NCI-H748 (cell line): Measurements from ENCODE around the gene NUAK2.
A peak's percentile ranks its signal among the peaks of the same experiment; 100 is the strongest.
"Not testable (repeated sequence)": the region's sequence is repeated elsewhere in the genome, so short reads cannot be mapped to it uniquely, and the experiment has no call there.

Source experiments
- DNase-seq: peaks from one replicate; lab custom pipeline; 2025; ENCODE audit not compliant: unreplicated experiment; lab: John Stamatoyannopoulos, UW

The NUAK2 gene

DNA sequence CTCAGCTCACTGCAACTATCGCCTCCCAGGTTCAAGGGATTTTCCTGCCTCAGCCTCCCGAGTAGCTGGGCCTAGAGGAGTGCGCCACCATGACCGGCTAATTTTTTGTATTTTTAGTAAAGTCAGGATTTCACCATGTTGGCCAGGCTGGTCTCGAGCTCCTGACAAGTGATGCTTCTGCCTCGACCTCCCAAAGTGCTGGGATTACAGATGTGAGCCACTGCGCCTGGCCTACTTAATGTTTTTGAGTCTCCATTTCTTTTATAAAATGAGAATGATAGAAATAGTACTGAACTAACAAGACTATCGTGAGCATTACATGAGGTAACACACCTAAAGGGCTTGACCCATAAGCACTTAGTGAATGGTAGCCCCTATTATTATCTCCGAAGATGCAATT lies 21.4 kb downstream of the NUAK2 start:
- DNase-seq, result no peak

DNA sequence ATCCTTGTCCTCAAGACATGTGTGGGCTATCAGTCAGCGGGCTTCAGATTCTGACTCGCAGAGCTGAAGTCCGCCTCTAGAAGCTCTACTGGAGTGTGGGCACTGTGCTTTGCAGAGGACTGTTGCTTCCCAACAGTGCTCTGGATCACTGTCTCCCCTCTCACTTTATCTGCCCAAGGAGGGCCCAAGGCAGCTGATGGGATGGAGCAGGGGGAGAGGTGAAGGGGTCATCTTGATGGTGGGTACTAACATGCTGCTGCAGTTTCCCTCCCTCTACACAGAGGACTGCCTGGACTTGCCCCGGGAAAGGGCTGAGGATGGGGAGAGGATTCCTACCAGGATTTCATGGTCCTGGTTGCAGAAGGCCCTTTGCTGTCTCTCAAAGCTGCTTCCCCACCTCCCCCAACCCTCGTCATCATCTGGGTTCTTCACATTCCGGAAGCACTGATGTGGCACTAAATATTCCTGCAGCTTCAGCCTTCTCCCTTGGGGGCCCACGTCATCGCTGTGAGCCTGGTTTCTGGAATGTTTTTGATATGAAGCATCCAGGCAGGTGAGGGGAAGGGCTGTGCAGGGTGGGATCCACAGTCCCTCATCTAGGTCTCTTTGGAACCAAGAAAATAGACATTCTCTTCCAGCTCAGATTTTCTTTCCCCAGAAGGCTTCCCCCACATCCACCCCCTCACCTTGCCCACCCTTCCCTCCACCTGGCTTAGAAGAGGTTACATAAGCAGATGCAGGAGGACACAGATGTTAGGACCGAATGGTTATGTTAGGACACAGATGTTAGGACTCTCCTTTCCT lies 23.2 kb downstream of the NUAK2 start:
- DNase-seq, result no peak

DNA sequence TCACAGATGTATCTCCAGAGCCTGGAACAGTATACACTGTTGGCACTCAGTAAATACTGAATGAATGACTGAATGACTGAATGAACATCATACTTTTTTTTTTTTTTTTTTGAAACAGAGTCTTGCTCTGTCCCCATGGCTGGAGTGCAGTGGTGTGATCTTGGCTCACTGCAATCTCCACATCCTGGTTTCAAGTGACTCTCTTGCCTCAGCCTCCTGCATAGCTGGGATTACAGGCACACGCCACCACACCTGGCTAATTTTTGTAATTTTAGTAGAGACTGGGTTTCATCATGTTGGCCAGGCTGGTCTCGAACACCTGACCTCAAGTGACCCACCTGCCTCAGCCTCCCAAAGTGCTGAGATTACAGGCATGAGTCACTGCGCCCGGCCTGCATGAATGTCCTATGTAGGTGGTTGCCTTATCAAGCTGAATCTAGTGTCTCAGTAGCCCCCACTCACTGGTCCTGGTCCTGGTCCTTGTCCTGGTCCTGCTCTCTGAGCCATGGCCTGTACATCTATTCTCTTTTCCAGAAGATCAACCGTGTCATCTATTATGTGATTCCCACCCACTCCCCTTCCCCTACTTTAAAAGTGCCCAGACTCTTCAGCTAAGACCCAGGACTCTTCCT lies 23.9 kb downstream of the NUAK2 start:
- DNase-seq, result not testable (repeated sequence)

DNA sequence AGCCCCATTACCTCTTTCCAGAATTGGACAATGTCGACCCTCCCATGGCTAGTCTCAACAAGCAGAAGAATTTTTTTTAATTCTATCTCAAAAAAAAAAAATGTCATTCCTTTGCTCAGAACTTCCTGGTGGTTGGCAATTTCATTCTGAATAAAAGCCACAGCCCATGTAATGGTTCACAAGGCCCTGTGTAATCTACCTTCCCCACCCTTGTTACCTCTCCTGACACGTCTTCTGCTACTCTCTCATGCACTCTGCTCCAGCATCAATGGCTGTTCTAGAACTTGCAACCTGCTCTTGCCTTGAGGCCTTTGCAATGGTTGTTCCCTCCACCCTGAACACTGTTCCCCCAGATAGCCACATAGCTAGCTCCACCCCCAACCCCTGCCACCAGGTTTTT lies 25.4 kb downstream of the NUAK2 start:
- no peak for DNase-seq

DNA sequence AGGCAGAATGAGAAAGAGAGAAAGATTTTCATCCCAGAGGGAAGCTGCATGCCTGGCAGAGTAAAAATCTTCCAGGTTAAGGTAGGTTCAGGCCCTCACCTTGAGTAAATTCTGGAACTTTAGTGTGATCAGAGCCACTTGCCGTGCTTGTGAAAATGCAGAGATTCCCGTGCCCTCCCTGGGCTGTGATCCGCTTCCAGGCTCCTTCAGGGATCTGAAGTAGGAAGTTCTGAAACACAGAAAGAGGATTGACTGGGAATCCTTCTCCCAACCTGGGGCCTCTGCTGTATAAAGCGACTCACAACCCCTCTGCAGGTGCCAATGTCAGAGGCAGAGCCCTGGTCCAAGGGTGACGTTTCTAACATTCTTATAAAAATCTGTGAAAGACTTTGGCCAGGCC lies 26.6 kb downstream of the NUAK2 start:
- no peak for DNase-seq

DNA sequence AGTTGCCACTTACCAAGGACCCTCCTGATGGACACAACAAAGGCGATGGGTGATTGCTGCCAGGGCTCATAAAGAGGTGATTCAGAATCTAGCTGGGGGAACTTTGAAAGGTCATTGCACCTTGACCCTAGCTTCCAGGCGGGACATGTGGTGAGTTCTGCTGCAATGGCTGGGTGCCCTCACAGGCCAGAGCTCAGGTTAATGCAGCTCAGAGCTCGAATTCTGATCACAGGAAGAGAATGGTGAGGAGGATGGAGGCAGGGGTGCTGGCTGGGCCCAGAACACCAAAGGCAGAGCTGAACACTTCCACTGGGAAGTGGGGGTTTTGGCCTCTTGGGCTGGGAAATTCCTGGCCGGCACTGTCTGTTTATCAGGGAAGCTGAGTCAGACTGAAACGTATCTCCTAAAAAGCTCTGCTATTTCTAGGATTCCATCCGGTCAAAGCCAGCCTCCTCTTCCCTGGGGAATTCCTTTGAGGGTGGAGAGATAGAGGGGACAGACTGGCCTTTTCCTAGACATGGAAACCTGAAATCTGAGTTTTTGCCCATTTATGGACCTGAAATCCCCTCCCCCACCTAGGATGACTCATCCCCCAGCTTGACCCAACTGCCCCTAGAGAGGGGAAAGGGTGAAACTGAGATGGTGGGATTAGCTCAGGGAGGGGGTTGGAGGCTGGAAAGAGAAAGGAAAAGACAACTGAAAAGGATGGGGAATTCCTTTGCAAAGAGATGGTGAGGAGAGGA lies 27.2 kb downstream of the NUAK2 start:
- DNase-seq, result no peak

DNA sequence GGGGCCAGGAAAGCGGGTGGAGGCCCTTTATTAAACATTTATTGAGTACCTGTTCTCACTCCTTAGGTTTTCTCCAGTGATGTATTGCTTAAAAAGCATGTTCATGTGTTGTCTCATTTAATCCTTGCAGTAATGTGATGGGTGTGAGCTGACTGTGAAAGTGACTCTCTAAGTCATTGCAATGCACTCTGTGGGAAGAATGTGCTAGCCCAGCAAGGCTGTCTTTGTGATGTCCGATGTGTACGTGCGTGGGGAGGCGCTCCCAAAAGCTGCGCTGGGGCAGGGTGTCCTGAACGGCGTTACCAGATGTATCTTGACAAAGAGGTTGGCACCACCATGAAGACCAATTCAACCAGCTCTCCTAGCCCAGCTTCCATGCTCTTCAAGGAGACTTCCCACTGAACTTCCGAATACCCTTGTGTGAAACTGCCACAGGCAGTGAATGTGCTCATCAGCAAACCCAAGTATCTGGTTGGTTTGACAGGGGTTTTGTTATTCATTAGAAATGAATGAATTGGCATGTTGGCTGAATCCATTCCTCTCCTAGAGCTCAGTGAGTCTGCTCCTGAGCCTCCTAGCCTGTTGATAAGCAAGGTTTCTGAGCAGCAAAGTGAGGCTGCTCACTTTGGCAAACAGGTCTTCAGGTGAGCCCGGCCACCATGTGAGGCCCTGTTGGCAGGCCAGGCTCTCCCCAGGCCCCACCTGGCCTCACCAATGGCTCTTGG lies 28.0 kb downstream of the NUAK2 start:
- no peak for DNase-seq

DNA sequence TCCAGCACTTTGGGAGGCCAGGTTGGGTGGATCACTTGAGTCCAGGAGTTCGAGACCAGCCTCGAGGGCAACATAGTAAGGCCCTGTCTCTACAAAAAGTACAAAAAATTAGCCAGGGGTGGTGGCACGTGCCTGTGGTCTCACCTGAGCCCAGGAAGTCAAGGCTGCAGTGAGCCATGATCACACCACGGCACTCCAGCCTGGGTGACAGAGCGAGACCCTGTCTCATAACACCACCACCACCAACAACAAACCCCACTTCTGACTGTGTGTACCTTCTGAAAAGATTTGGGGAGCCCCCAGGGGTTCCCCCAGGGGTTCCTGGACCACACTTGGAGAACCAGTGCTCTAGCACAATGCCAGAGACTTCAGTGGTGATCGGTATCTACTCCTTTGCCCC lies 29.9 kb downstream of the NUAK2 start:
- no peak for DNase-seq

DNA sequence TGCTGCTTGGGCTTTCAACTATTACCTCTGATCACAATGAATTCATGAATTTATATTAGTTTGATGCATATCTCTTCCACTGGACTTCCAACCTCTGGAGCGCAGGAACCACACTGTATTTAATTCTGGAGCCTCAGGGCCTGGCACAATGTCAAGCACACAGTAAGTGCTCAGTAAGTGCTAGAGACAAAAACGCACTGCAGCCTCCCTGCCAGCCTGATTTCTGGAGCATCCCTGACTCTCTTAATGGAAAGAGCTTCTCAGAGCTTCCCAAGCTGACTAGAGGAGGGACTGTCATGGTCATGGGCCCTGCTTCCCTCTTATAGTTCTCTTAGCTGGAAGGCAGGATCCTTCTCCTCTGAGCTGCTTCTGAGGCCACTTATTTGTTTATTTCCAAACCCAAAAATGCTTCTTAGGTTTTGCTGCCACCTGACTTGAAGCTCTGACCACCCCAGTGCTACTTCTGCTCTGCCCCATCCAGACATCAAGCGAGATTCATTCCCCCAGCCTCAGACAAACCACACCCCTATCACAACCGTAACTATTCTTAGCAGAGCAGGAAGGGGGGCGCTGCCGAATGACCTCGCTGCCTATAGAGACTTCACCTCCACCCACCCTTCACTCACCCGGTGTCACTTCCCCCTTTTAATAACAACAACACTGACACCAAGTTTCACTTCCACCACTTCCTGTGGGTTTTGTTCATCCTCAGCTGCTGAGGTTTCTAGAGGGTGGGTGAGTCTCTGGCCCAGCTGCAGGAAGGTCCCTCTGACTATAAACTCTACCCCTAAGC lies 33.6 kb downstream of the NUAK2 start:
- no peak for DNase-seq

DNA sequence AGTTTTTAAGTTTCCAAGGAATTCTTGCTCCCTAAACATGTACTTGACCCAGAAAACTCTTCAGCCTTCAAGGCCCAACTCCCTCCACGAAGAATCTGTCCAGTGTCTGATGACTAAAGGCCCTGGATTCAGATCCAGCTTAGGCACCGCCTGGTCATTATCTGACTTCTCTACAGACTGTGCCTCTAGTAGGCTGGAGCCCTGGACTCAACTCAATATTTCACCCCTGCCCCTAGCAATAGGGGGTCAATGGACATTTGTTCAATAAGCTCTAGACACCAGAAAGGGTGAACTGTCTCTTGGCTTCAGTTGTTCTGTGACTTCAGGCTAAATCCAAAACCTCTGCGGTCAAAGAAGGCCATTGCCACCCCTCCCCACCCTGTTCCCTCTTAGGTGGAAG lies 34.5 kb downstream of the NUAK2 start:
- no peak for DNase-seq

DNA sequence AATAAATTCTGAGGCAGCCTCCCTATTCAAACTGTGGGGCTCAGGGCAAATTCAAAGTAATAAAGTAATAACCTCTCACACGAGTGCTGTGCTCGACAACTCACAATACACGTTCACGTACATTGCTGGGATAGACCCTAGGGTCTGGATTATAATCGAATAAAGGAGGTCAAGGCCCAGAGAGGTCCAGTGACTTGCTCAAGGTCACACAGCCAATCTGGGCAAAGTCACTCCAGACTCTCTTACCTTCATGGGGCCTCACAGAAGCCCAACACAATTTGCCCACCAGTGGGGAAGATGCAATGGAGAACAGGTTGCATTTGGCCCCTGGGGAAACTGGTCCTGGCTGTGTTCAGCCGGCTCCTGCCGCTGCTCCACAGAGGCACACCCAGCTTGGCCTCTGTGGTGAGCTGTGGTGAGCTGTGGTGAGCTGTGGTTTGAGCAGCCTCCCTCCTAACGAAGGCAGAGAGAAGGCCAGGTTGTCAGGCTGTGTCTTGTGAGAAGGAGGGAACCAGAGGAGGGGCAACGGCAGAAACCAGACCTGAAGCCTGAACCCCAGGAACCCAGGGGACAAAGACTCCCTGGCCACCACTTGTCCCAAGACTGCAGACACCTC lies 35.1 kb downstream of the NUAK2 start:
- DNase-seq, result no peak

DNA sequence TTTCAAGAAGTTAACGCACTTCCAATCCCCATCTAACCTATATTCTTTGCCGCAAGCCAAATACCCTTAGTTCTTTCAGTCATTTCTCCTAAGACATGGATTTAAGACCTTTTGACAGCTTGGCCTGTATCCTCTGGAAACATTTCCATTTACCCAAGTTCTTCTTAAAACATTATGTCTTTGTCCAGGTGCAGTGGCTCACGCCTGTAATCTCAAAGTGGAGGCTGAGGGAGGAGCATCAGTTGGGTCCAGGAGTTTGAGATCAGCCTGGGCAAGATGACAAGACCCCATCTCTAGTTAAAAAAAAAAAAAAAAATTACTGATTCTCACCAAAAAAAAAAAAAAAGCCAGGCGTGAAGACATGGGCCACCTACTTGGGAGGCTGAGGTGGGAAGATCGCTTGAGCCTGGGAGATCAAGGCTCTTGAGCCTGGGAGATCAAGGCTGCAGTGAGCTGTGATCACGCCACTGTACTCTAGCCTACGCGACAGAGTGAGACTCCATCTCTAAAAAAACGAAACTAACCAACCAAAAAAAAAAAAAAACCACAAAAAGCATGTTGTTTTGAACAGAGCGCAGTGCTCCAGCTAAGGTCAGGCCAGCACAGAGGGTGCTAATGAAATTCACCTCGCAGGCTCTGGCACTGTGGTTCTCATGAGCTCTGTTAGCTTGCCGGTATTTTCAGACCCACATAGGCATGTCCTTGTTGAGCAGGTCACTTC lies 36.0 kb downstream of the NUAK2 start:
- DNase-seq, result no peak

DNA sequence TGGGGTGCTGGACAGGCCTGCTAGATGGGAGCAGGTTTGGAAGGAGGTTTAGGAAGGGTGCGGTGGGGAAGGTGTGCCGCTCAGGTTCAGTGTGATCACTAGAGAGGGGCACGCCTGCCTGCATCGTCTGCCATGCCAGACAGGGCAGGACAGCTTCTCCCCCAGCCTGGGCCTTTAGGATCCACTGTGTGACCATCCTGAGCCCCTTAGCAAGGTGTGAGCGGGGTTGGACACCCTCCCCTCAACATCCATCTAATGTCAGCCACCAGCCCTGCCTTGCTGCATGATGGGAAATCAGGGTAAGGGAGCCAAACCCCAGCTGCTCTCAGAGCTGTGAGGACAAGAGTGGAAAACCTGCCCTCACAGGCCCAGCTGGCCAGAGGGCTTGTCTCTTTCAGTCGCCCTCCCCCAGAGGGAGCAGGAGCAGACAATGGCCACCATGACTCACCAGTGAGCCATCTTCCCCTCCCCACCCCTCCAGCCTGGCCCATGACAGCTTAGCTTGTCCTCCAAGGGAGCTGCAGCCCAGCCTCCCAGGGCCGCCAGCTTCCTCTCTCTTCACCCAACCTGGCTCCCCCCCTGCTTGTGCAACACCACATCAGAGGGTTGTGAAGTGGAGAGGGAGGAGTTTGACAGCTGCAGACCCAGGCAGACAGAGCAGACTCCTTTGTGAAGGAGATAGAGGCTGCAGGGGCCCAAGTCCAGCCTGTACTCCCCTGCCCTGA lies 37.0 kb downstream of the NUAK2 start:
- peak; percentile 10 for DNase-seq

DNA sequence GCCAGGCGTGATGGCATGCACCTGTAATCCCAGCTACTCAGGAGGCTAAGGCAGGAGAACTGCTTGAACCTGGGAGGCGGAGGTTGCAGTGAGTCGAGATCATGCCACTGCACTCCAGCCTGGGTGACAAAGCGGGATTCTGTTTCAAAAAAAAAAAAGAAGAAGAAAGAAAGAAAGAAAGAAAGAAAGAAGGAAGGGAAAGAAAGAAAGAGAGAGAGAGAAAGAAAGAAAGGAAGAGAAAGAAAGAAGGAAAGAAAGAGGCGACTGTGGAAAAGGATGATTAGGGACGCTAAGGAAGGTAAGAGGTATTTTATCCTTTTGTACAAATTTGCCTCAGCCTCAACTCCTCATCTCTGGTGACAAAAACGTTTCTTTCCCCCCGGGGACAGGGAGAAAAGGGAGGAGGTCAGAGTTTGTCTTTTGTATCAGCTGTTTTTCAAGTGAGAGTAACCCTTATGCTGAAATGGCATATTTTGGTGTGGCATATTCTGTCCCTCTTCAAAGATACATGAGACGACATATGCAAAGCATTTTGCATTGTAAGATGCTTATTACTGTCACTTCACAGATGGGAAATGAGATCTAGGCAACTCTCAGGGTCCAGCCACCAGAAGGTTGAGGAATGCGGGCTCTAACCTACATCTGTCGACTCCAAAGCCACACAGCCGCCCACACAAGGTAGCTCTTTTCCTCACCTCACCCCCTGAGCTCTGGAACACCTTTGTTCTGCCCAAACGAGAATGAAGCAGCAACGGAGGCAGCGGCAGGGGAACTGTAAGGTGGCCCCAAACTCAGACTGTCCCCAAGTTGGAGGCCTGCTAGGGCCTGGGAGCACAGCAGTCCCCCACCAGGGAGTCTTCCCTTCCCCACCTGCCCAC lies 38.0 kb downstream of the NUAK2 start:
- DNase-seq, result no peak

DNA sequence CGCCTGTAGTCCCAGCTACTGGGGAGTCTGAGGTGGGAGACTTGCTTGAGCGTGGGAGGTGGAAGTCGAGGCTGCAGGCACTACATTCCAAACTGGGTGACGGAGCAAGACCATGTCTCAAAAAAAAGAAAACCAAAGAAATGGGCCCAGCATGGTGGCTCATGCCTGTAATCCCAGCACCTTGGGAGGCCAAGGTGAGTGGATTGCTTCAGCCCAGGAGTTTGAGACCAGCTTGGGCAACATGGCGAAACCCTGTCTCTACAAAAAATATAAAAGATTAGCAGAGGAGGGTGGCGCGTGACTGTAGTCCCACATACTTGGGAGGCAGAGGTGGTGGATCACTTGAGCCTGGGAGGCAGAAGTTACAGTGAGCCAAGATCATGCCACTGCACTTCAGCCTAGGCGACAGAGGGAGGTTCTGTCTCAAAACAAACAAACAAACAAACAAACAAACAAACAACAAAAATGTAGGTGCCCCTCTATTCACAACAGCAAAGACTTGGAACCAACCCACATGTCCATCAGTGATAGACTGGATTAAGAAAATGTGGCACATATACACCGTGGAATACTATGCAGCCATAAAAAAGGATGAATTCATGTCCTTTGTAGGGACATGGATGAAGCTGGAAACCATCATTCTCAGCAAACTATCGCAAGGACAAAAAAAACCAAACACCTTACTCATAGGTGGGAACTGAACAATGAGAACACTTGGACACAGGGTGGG lies 40.7 kb downstream of the NUAK2 start:
- not testable (repeated sequence) for DNase-seq

DNA sequence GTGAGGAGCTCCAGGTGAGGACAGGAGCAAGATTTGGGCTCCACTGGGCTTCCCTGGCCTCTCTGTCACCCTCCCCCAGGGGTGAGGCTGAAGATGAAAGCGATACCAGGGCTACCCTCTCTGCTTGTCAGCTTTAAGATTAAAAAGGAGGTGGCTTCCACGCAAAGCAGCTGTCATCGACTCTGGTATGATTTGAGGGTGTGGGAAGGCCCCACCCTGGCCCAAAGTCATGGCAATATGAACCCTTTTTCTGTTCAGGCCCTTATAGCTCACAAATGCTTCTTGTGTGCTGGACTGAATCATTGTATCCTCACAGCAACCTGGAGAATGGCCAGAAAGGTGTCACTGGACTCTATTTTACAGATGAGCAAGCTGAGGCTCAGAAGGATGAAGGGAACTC lies 41.6 kb downstream of the NUAK2 start:
- DNase-seq, result no peak

DNA sequence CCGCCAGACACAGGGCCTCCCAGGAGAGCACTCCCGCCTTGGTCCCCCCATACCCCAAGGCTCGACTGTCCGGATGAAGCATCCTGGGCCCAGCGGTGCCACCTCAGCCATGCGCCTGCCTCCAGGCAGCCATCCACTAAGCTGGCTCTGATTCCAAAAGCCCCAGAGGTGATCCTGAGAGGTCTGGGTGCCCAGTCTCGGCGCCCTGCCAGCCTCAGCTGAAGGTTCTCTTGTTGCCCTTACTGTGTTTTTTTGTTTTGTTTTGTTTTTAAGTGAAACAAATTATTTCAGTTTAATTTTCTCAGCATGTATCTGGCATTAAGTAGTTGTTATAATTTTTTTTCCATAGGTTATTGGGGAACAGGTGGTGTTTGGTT lies 44.9 kb downstream of the NUAK2 start:
- no peak for DNase-seq
